Neutrophil (primary cell): ENCODE data around the gene PRG3.

Experiments
- H3K27ac ChIP-seq: fragments of 200-600 bp; sonication (generic); 2 replicates; pipeline ENCODE4 v1.5.1; 2016; ENCODE audit warnings: mild to moderate bottlenecking, moderate library complexity
- H3K27me3 ChIP-seq: fragments of 200-600 bp; sonication (generic); 2 replicates; pipeline ENCODE4 v1.6.0; 2016; ENCODE audit warnings: mild to moderate bottlenecking
- H3K36me3 ChIP-seq: fragments of 200-600 bp; sonication (generic); 2 replicates; pipeline ENCODE4 v1.5.1; 2017
- H3K4me1 ChIP-seq, 2 experiments: fragments of 200-600 bp in 1 of 2; sonication (generic) in 1 of 2; 1 replicate in 1 of 2; 2 replicates in 1 of 2; pipeline versions ENCODE4 v1.5.1 to v1.6.1; 2013 to 2016; ENCODE audit warnings: low read depth in 1 of 2, low read length in 1 of 2, mild to moderate bottlenecking in 1 of 2, moderate library complexity in 1 of 2; ENCODE audit not compliant: control insufficient read depth in 1 of 2, insufficient read depth in 1 of 2
- H3K4me3 ChIP-seq, 2 experiments: fragments of 200-600 bp in 1 of 2; sonication (generic) in 1 of 2; 1 replicate in 1 of 2; 2 replicates in 1 of 2; pipeline ENCODE4 v1.5.1; 2013 to 2016; ENCODE audit warnings: low read depth in 1 of 2, low read length in 1 of 2, mild to moderate bottlenecking in 1 of 2, moderate library complexity in 1 of 2
- H3K9me3 ChIP-seq: fragments of 200-600 bp; sonication (generic); 2 replicates; pipeline ENCODE4 v1.5.1; 2016
- TF ChIP-seq, protein P1 (sequence below): fragments of 200-600 bp; sonication (generic); IDR thresholded peaks from 2 replicates; pipeline ENCODE4 v1.5.1; 2016; ENCODE audit warnings: antibody characterized with exemption

PRG3 gene

DNA sequence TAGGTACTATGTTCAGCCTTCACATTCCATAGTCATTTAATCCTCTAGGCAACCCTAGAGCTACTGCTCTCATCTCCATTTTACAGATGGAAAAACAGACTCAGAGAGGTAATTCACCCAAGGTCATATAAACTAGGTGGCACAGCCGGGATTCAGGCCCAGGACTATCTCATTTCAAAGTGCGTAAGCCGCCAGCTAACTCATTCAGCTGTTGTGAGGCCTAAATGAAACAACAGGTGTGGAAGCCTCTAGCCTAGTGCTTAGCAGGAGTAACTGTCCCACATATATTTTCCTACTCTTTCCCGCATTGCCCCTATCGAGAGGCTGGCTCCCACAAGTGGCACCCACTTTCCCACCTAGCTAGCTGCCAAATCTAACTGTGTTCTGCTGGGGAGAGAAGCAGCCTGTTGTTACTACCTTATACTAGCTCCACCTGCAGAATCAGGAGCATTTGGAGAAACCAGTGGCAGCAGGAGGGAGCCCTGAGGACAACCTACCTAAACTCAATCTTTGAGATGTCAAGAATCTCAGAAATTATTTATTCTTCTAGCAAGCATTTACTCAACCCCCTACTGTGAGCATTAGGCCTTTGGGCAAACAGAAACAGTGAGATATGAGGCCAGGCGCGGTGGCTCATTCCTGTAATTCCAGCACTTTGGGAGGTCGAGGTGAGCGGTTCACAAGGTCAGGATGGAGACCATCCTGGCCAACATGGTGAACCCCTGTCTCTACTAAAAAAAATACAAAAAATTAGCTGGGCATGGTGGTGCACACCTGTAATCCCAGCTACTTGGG, 20.9 kb downstream of the PRG3 start:
- Histone ChIP-seq H3K36me3 (no peaks in the 10 kb centered on the region), H3K4me3 (no peak overlapping the region), H3K4me1 (peaks cover 0 to 6% of the 10 kb centered on the region in 2 experiments), H3K27ac (no peak overlapping the region), H3K27me3 (no peaks in the 10 kb centered on the region), H3K9me3 (no peaks in the 10 kb centered on the region)
- TF ChIP-seq, protein P1, sequence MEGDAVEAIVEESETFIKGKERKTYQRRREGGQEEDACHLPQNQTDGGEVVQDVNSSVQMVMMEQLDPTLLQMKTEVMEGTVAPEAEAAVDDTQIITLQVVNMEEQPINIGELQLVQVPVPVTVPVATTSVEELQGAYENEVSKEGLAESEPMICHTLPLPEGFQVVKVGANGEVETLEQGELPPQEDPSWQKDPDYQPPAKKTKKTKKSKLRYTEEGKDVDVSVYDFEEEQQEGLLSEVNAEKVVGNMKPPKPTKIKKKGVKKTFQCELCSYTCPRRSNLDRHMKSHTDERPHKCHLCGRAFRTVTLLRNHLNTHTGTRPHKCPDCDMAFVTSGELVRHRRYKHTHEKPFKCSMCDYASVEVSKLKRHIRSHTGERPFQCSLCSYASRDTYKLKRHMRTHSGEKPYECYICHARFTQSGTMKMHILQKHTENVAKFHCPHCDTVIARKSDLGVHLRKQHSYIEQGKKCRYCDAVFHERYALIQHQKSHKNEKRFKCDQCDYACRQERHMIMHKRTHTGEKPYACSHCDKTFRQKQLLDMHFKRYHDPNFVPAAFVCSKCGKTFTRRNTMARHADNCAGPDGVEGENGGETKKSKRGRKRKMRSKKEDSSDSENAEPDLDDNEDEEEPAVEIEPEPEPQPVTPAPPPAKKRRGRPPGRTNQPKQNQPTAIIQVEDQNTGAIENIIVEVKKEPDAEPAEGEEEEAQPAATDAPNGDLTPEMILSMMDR, result no peak

DNA sequence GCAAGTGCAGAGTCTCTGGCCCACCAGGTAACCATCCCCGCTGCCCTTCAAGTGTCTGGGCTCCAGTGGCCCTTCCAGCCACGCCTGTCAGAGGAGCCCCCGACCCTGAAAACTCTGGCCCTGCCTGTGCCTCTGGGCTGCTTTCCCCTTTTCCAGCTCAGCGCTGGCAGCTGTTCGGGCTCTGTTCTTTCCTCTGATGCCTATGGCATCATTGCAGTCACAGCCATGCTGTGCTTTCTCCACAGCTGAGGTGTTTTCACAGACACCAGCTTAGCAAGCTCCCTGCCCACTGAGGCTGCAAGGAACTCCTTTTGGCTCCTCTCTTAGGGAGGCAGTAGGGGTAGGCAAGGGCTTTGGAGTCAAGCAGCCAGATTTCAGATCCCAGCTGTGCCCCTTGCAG, 21.6 kb downstream of the PRG3 start:
- TF ChIP-seq, protein P1, result no peak
- H3K4me3 ChIP-seq, result no peak overlapping the region
- H3K4me1 ChIP-seq, result peaks cover 0 to 6% of the 10 kb centered on the region in 2 experiments
- no peak overlapping the region for H3K27ac ChIP-seq
- H3K36me3 ChIP-seq, result no peaks in the 10 kb centered on the region
- no peaks in the 10 kb centered on the region for H3K27me3 ChIP-seq
- H3K9me3 ChIP-seq, result no peaks in the 10 kb centered on the region

DNA sequence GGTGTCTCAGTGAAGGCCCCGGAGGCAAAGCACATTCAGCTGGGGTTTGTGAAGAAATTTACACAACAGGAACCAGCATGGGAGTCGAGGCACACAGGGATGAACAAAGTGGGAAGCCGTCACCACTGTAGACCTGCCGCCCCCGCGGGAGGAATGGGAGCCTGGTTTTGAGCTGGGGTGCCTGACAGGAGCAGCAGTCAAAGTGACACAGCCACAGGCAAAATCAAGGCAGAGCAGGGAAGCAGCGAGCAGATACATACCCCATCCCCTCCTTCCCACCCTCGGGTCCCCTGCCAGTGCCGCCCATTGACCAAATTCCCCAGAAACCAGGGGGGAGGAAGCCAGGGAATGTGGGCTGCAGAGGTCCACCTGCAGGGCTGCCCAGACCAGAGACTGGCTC, 22.0 kb downstream of the PRG3 start:
- Histone ChIP-seq H3K36me3 (no peaks in the 10 kb centered on the region), H3K4me1 (peaks cover 0 to 6% of the 10 kb centered on the region in 2 experiments), H3K27ac (no peak overlapping the region), H3K4me3 (no peak overlapping the region), H3K27me3 (no peaks in the 10 kb centered on the region), H3K9me3 (no peaks in the 10 kb centered on the region)
- TF ChIP-seq, protein P1, result no peak

DNA sequence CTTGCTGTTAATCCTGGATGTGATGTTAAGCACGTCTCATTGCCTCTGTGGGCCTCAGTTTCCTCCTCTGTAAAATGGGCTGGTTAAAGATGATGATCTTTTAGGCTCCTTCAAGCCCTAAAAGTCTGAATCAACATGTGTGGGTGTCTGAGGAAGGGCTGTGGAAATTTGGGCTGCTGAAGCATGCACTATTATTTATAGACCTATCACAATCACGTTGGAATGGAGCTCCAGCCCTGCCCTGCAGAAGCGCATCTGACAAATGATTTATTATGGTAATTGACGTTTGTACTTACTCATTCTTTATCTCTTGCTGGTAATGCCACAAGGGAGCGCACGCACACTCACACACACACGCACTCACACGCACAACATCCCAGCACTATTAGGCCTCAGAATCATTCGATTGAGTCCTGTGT, 22.4 kb downstream of the PRG3 start:
- Histone ChIP-seq H3K27ac (no peak overlapping the region), H3K9me3 (no peaks in the 10 kb centered on the region), H3K4me3 (no peak overlapping the region), H3K36me3 (no peaks in the 10 kb centered on the region), H3K27me3 (no peaks in the 10 kb centered on the region), H3K4me1 (peaks cover 0 to 6% of the 10 kb centered on the region in 2 experiments)
- TF ChIP-seq, protein P1, result no peak

DNA sequence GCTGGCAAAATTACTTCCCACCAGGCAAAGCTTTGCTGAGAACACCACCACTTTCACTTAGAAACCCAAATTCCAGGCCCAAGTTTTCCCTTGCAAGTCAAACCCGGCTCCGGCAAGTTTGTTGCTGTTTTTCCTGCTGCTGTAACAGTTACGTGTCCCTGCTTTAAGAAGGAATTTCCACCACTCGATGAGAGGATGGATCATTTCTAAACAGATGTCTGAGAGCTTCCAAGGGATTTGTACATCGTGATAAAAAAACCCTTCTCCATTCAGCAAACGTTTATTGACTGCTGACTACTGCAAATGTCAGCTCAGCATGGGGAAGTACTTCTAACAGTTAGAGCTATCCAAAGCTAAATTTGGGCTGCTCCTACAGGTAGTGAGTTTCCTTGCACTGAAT, 23.1 kb downstream of the PRG3 start:
- Histone ChIP-seq H3K9me3 (no peaks in the 10 kb centered on the region), H3K4me1 (peaks cover 0 to 6% of the 10 kb centered on the region in 2 experiments), H3K27ac (no peak overlapping the region), H3K4me3 (no peak overlapping the region), H3K27me3 (no peaks in the 10 kb centered on the region), H3K36me3 (no peaks in the 10 kb centered on the region)
- TF ChIP-seq, protein P1, result no peak
